Skeletal muscle tissue (tissue), 4 donors: Measurements from ENCODE around the gene FAM193A. TPM values are rescaled to one million over a fixed set of nuclear protein-coding genes. Genes with fewer than 3 reads are reported as not detected.

Experiments used
- H3K27ac ChIP-seq: one replicate; pipeline ENCODE4 v1.7.0; 2013; ENCODE audit warnings: mild to moderate bottlenecking, low read depth, low read length, inconsistent platforms
- H3K27me3 ChIP-seq, 3 donors: one replicate each; pipeline ENCODE4 v1.7.0; 2013; ENCODE audit warnings: low read length in 3 of 3; ENCODE audit not compliant: control insufficient read depth in 3 of 3, insufficient read depth in 3 of 3
- H3K36me3 ChIP-seq, 3 donors: one replicate each; pipeline ENCODE4 v1.7.0; 2013; ENCODE audit warnings: low read length in 3 of 3; ENCODE audit not compliant: control insufficient read depth in 3 of 3, insufficient read depth in 3 of 3
- H3K4me1 ChIP-seq, 3 donors: one replicate each; pipeline ENCODE4 v1.7.0; 2013; ENCODE audit warnings: low read length in 3 of 3, mild to moderate bottlenecking in 3 of 3; ENCODE audit not compliant: control insufficient read depth in 3 of 3, insufficient read depth in 3 of 3
- H3K4me3 ChIP-seq, 3 donors: one replicate each; pipeline ENCODE4 v1.7.0; 2013; ENCODE audit warnings: low read length in 3 of 3
- H3K9ac ChIP-seq, 3 donors: one replicate each; pipeline ENCODE4 v1.7.0; 2013; ENCODE audit warnings: low read length in 3 of 3, mild to moderate bottlenecking in 3 of 3, moderate library complexity in 2 of 3, low read depth in 1 of 3
- H3K9me3 ChIP-seq, 3 donors: one replicate each; pipeline ENCODE4 v1.7.0; 2013; ENCODE audit warnings: low read length in 3 of 3; ENCODE audit not compliant: control insufficient read depth in 3 of 3
- total RNA-seq: library from RNA; depleted of rRNA; stranded (reverse); fragments of >200 nt; gene quantifications from one replicate; pipeline ENCODE4 v1.2.3, GENCODE V29; 2014
- donor health status: Osteomylitis.

FAM193A gene
- total RNA-seq, 1 donor from 2014 or later: 10.4 TPM

DNA sequence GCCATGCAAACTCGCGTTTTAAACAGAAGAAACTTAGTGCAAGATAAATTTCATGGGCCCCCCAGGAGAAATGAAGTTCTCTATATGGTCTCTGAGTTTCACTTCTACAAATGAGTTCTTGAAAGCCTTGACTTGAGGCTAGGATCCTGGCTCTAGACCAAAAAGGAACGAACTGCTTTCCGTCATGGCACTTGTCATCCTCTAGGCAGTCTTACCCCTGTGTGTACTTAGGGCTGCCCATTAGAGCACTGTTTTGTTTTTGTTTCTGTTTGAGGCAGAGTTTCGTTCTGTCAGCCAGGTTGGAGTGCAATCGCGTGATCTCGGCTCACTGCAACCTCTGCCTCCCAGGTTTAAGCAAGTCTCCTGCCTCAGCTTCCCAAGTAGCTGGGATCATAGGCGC lies 38.5 kb upstream of the FAM193A start:
- Histone ChIP-seq H3K4me3 (no peak overlapping the region), H3K27me3 (no peaks in the 10 kb centered on the region), H3K36me3 (peaks cover 24 to 34% (median 34%) of the 10 kb centered on the region in 3 donors), H3K9me3 (no peaks in the 10 kb centered on the region), H3K4me1 (peaks cover 4 to 15% (median 6%) of the 10 kb centered on the region in 3 donors), H3K27ac (no peak overlapping the region), H3K9ac (no peak overlapping the region)

DNA sequence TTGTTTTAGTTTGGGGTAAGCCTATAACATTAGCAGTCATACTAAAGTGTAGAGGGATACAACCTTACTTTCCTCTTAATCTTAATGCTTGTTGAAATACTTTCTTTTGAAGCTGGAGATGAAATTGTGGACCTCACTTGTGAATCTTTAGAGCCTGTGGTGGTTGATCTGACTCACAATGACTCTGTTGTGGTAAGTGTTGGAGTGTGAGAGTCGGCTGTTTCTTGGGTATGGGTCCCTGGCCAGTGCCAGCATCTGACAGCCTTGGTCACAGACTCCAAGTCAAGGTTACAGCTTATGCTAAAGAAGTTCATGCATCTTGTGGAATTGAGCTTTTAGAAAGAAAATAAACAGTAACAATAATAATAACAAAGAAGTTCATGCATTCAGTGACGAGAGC lies 35.9 kb upstream of the FAM193A start:
- H3K27ac ChIP-seq: no peak overlapping the region

DNA sequence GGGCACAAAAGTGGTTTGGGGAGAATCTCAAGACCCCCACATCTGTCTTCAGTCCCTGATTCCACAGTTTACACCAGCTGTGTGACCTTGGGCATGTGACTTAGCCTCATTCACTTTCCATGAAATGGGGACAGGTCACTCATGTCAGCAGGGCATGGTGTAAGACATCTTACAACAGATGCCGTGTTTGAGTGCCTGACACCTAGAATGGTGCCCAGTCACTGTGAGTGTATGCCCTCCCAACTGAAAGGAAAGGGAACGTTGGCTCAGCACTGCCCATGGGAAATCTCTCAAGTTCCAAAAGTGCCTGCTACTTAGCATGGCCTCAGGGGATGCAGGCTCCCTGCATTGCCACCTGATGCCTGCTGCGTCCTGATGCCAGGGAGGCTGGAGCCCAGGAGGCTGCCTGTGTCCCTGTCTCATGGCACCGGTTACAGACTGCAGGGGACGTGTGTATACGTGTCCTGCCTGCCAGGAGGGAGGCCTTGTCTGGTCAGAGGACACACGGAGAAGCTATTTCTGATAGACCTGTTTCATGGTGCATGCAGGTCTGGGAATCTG lies 35.3 kb upstream of the FAM193A start:
- Histone ChIP-seq H3K9ac (no peak overlapping the region), H3K36me3 (peaks cover 23 to 35% (median 33%) of the 10 kb centered on the region in 3 donors), H3K9me3 (no peaks in the 10 kb centered on the region), H3K27me3 (no peaks in the 10 kb centered on the region), H3K27ac (no peak overlapping the region), H3K4me3 (no peak overlapping the region), H3K4me1 (peaks cover 3 to 8% (median 4%) of the 10 kb centered on the region in 3 donors)

More for the DNA sequence above, 35.9 kb upstream of the FAM193A start:
- Histone ChIP-seq H3K36me3 (peaks cover 23 to 35% (median 33%) of the 10 kb centered on the region in 3 donors), H3K27me3 (no peaks in the 10 kb centered on the region), H3K9ac (no peak overlapping the region), H3K9me3 (no peaks in the 10 kb centered on the region), H3K4me3 (no peak overlapping the region), H3K4me1 (peaks cover 3 to 8% (median 4%) of the 10 kb centered on the region in 3 donors)

DNA sequence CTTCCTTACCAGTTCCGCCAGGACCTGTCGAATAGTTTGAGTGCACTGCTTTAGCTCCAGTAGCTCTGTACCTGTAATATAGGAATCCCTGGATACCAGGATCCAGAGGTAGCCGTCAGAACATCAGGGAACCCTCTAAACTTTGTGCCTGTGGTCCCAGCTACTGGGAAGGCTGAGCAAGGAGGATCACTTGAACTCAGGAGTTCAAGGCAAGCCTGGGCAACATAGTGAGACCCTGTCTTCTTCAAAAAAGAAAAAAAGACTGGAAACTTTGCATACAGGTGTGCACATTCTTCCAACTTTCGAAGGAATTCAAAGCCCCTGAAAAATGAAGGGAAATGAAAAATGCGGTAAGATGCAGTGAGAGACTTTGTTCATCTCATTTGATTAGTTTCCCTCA lies 32.6 kb upstream of the FAM193A start:
- no peak overlapping the region for H3K4me3 ChIP-seq
- H3K4me1 ChIP-seq: peaks cover 3 to 8% (median 4%) of the 10 kb centered on the region in 3 donors
- H3K27me3 ChIP-seq: no peaks in the 10 kb centered on the region
- H3K27ac ChIP-seq: no peak overlapping the region
- H3K9ac ChIP-seq: no peak overlapping the region
- no peaks in the 10 kb centered on the region for H3K9me3 ChIP-seq
- peaks cover 20 to 37% (median 33%) of the 10 kb centered on the region in 3 donors for H3K36me3 ChIP-seq

DNA sequence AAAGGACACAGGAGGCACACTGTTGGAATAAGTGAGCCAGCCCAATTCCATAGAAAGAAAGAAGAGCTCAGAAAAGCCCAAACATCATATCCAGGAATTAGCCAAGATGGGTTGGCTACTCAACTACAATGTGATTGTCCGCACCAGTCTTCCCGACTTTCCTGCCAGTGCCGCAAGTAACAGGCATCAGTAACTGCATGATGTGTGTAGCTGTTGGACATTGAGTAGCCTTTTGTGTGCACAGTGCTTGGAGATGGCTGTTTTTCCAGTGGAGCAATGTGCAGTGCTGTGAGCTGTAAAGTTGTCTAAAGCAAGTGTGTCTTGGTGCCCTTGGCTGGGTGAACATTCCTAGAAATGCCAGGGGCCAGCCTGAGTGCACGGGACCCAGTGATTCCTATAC lies 29.2 kb upstream of the FAM193A start:
- no peaks in the 10 kb centered on the region for H3K4me1 ChIP-seq
- H3K36me3 ChIP-seq: peaks cover 21 to 23% (median 22%) of the 10 kb centered on the region in 3 donors
- H3K27me3 ChIP-seq: no peaks in the 10 kb centered on the region
- H3K9ac ChIP-seq: no peak overlapping the region
- H3K9me3 ChIP-seq: no peaks in the 10 kb centered on the region
- no peak overlapping the region for H3K27ac ChIP-seq
- no peak overlapping the region for H3K4me3 ChIP-seq

DNA sequence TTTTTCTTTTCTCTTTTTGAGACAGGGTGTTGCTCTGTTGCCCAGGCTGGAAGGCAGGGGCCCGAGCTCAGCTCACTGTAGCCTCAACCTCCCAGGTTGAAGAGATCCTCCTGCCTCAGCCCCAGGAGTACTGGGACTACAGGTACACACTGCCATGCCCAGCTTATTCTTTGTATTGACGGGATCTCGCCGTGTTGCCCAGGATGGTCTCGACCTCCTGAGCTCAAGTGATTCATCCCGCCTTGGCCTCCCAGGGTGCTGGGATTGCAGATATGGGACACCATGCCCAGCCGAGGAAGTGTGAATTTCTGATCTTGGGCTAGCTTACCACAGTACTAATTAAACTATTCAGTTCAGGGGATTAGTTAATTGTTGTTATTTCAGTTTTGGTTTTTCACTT lies 28.6 kb upstream of the FAM193A start:
- Histone ChIP-seq H3K9me3 (no peaks in the 10 kb centered on the region), H3K27ac (no peak overlapping the region), H3K9ac (no peak overlapping the region), H3K36me3 (peaks cover 26 to 27% (median 26%) of the 10 kb centered on the region in 3 donors), H3K27me3 (no peaks in the 10 kb centered on the region), H3K4me1 (no peaks in the 10 kb centered on the region), H3K4me3 (no peak overlapping the region)

DNA sequence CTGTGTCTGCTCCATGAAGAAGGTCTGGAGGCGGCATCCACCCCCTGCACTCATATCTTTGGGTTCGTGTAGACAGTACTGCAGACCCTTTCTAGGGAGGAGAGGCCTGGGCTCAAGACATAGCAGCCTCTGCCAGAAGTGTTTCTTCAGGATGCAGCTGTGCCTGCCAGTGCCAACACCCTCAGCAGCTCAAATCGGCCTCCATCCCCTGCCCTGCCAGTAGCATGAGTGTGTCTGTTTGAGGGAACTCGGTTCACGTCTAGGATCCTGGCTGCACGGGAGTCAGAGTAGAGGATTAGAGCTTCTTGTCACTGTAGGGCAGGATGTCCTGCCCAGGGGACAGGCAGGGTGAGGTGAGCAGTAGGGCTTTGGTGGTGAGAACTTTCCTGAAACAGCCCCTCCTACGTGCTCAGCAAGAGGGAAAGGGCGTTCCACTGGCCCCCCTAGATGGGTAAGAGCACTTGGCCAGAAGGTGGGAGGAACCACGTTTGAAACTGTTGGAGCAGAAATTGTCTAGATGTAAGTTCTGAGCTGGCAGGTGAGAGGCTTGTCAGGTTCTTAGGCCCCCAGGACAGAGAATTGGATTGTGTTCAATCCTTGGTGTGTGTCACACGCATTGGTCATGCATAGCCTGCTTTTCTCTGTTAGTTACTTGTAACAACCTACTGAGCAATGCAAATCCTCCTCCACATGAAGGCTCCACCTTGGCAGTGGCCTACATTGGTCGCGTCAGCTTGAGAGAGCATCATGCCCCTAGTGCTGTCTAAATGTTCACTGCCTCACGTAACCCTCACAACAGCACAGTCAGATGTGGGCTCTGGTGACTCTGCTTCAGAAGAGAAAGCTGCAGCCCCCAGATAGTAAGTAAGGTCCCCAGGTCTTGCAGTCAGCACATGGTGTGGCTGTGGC lies 25.8 kb upstream of the FAM193A start:
- Histone ChIP-seq H3K36me3 (peaks cover 36 to 45% (median 38%) of the 10 kb centered on the region in 3 donors), H3K4me3 (no peak overlapping the region), H3K27ac (no peak overlapping the region), H3K27me3 (no peaks in the 10 kb centered on the region), H3K9ac (no peak overlapping the region), H3K4me1 (no peaks in the 10 kb centered on the region), H3K9me3 (no peaks in the 10 kb centered on the region)

DNA sequence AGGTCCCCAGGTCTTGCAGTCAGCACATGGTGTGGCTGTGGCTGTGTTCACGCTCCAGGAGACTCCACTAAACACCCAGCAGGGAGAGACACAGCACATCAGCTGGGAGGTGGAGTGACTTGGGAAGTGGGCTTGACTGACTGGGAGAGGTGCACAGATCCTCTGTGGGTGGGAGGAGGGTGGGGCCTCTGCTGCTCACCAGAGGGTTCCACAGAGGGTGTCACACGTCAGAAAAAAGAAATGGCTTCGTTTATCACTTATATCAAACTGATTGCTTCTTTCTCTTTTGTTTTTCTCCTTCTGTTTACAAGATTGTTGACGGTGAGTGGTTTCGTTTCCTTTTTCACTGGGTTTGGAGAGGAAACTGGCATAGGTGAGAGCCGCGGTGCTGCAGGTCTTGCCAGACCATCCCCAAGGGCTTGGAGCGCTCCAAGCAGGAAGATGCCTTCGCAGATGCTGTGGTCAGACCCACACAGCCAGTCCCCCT lies 24.8 kb upstream of the FAM193A start:
- Histone ChIP-seq H3K9me3 (no peaks in the 10 kb centered on the region), H3K4me3 (no peak overlapping the region), H3K9ac (no peak overlapping the region), H3K27ac (no peak overlapping the region), H3K4me1 (peaks cover 10% of the 10 kb centered on the region in 3 donors), H3K36me3 (peaks cover 36 to 45% (median 38%) of the 10 kb centered on the region in 3 donors), H3K27me3 (no peaks in the 10 kb centered on the region)

DNA sequence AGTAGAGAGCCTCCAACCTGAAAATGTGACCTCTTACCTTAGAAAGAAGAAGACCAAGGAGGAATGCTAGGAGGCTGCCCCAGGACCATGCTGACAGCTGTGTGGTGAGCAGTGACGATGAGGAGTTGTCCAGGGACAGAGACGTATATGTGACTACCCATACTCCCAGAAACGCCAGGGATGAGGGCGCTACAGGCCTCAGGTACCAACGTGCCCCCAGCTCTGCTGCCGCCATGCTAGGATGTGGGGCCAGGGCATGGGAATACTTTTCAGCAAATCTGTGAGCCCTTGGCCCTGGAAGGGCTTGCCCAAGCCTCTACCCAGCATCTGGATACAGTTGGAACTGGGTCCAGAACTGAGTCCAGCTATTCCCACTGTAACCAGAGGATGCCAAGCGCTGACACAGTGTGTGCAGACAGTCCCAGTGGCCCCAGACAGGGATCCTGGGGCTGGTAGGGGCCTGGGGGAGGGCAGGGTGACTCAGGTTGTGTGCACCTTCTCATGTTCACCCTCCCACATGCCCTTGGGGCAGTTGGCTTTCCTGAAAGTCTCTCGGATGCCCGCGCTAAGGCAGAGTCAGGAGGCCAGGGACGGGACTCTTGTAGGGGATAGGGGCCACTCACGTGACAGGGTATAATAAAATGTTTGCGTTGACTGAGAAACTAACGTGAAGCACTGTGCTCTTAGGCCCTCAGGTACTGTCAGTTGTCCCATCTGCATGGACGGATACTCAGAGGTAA lies 23.9 kb upstream of the FAM193A start:
- Histone ChIP-seq H3K9ac (no peak overlapping the region), H3K36me3 (peaks cover 33 to 39% (median 34%) of the 10 kb centered on the region in 3 donors), H3K4me3 (no peak overlapping the region), H3K27me3 (no peaks in the 10 kb centered on the region), H3K4me1 (peaks cover 10% of the 10 kb centered on the region in 3 donors), H3K9me3 (no peaks in the 10 kb centered on the region), H3K27ac (no peak overlapping the region)
